Astrocyte (in vitro differentiated cells and primary cell): ENCODE results near the gene FAM98C.

Experiments
- CTCF ChIP-seq: IDR thresholded peaks from 2 replicates; pipeline ENCODE4 v1.5.1; 2011; ENCODE audit warnings: low read depth, mild to moderate bottlenecking, inconsistent platforms, low read length, moderate library complexity; ENCODE audit not compliant: insufficient read depth
- EZH2 ChIP-seq: IDR thresholded peaks from 2 replicates; pipeline ENCODE4 v1.6.1; 2012; ENCODE audit warnings: mild to moderate bottlenecking, low read length, inconsistent platforms; ENCODE audit not compliant: insufficient read depth

GRCh38 chr19:38429055-38429810 lies 26.3 kb downstream of the FAM98C start:
- TF ChIP-seq CTCF (no peak), EZH2 (no peak)
